Measurements from ENCODE around the gene RIPOR3. TPM values are rescaled to one million over a fixed set of nuclear protein-coding genes. Genes with fewer than 3 reads are reported as not detected.

The RIPOR3 gene, protein sequence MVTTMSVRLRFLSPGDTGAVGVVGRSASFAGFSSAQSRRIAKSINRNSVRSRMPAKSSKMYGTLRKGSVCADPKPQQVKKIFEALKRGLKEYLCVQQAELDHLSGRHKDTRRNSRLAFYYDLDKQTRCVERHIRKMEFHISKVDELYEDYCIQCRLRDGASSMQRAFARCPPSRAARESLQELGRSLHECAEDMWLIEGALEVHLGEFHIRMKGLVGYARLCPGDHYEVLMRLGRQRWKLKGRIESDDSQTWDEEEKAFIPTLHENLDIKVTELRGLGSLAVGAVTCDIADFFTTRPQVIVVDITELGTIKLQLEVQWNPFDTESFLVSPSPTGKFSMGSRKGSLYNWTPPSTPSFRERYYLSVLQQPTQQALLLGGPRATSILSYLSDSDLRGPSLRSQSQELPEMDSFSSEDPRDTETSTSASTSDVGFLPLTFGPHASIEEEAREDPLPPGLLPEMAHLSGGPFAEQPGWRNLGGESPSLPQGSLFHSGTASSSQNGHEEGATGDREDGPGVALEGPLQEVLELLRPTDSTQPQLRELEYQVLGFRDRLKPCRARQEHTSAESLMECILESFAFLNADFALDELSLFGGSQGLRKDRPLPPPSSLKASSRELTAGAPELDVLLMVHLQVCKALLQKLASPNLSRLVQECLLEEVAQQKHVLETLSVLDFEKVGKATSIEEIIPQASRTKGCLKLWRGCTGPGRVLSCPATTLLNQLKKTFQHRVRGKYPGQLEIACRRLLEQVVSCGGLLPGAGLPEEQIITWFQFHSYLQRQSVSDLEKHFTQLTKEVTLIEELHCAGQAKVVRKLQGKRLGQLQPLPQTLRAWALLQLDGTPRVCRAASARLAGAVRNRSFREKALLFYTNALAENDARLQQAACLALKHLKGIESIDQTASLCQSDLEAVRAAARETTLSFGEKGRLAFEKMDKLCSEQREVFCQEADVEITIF
- total RNA-seq (0.69 TPM), polyA plus RNA-seq (1 to 10 TPM; 1.1 to 1.9 (median 1.4) TPM)

DNA sequence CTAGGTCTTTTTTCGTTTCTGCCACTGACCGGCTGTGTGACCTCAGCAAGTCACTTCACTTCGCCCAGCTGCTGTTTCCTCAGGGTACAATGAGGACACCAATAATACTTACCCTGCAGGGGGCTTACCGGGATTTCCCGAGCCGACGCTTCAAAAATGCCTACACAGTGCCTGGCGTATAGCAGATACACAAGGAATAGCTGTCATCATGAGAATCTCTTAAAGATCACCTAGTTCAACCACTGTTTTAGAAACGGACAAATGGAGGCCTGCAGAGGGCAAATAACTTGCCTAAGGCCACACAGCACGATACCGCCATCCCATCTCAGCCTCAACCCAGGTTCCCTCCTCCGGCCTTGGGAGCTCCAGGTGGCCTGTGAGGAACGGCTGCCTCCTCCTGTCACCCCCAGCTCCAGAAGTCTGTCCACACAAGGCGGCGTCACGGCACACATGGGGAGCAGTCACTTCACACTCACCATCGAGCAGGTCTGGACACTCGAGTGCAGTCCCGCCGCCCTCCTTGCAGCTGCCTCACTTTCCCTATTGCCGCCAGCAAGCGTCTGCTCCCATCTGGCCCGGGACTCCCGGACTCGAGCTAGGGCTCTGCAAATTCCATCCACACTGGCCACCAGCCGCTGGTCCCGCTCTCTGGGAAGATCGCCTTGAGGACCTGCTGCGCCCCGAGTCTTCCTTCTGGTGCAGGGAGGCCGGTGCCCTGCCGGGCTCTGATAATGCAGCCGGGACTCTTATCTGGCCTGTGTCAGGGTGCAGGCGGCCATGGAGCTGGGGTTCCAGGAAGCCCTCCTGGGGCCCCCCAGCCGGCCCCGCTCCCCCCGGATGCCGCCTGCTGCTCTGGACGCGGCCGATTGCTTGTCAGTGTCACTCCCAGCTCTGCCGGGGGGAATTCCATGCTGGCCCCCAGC lies at the start of gene RIPOR3:
Gene RIPOR3, minus strand, starts transcription at position 893 of the 923 bp plus-strand sequence. Its CDS starts 414 bp downstream, at position 479.
- DNase-seq (no peak), ATAC-seq (ENCODE audit: low read depth in 2 of 2) (no peak)
- Mint-ChIP-seq H3K27me3 (peaks cover 51% of the 10 kb centered on the region), H3K27ac (no peak within 1 kb of the TSS), H3K4me1 (peaks cover 0 to 13% (median 4%) of the 10 kb centered on the region in 4 donors), H3K9me3 (peaks cover 0 to 3% (median 0%) of the 10 kb centered on the region in 7 donors), H3K4me3 (peak within 1 kb of the TSS in 3 of 4 donors; percentile 2 to 44 (median 7)), H3K36me3 (no peaks in the 10 kb centered on the region)
- peaks cover 15% of the 10 kb centered on the region for H3K27me3 ChIP-seq (ENCODE audit: control insufficient read depth, insufficient read depth, low read length)
- no peaks in the 10 kb centered on the region for H3K4me1 ChIP-seq (ENCODE audit: control insufficient read depth, insufficient read depth, low read length, poor library complexity, severe bottlenecking)
- no peaks in the 10 kb centered on the region for H3K9me3 ChIP-seq (ENCODE audit: control insufficient read depth in 2 of 2, low read length in 2 of 2)
- H3K36me3 ChIP-seq (ENCODE audit: control insufficient read depth, insufficient read depth, low read length) = no peaks in the 10 kb centered on the region
- H3K27ac ChIP-seq (ENCODE audit: insufficient read depth, low read length, poor library complexity, severe bottlenecking) = no peak within 1 kb of the TSS
- no peak within 1 kb of the TSS for H3K4me3 ChIP-seq (ENCODE audit: low read depth, low read length)

DNA sequence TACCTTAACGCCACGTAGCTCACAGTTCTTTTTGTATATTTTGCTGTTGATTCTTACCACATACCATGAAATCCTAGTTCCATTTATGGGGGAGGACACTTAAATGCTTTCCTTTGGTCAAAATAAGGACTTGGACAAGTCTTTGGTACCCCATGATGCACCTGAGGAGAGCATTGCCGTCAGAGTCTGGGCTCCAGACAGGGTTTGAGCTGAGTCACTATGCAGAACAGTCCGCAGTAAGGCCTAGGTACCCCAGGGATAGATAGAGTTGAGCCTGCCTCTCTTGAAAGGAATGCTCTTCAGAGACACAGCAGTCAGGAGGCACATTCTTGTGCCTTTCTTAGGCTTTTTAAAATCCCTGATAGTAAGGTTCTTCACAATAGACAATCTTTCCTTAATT lies 46.0 kb upstream of the RIPOR3 start:
- peaks cover 6% of the 10 kb centered on the region for H3K36me3 ChIP-seq (ENCODE audit: control insufficient read depth, insufficient read depth, low read length)
- H3K27me3 ChIP-seq (ENCODE audit: control insufficient read depth, insufficient read depth, low read length) = no peaks in the 10 kb centered on the region
- no peak overlapping the region for H3K4me3 ChIP-seq (ENCODE audit: low read depth, low read length)
- Mint-ChIP-seq H3K27me3 (peaks cover 1% of the 10 kb centered on the region), H3K36me3 (peaks cover 4% of the 10 kb centered on the region), H3K4me3 (peak overlapping the region in 1 of 4 donors; percentile 32), H3K9me3 (no peaks in the 10 kb centered on the region), H3K27ac (no peak overlapping the region), H3K4me1 (peaks cover 17 to 48% (median 42%) of the 10 kb centered on the region in 4 donors)
- no peaks in the 10 kb centered on the region for H3K9me3 ChIP-seq (ENCODE audit: control insufficient read depth in 2 of 2, low read length in 2 of 2)
- peaks cover 11% of the 10 kb centered on the region for H3K4me1 ChIP-seq (ENCODE audit: control insufficient read depth, insufficient read depth, low read length, poor library complexity, severe bottlenecking)
- DNase-seq (no peak), ATAC-seq (ENCODE audit: low read depth in 2 of 2) (no peak)
- no peak overlapping the region for H3K27ac ChIP-seq (ENCODE audit: insufficient read depth, low read length, poor library complexity, severe bottlenecking)

DNA sequence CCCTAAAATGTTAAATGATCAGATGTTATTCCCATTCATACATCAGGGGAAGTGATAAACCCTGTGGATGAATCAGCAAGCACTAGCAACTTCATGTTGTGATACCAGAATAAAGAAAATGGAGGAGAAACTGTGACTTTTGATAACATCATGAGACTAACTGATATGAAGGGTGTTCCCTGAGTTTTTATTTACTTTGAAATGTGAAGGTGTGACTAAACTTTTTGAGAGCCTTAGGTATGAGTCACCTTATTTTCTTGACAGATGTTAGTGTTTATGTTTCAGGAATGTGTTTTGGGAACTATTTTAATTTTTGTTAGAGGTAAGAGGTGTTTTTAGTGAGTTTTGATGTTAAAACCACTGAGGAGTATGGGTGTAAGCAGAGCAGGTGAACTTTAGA lies 44.5 kb upstream of the RIPOR3 start:
- no peak for ATAC-seq (ENCODE audit: low read depth in 2 of 2)
- no peak overlapping the region for H3K27ac ChIP-seq (ENCODE audit: insufficient read depth, low read length, poor library complexity, severe bottlenecking)
- DNase-seq = no peak
- peaks cover 6% of the 10 kb centered on the region for H3K36me3 ChIP-seq (ENCODE audit: control insufficient read depth, insufficient read depth, low read length)
- no peaks in the 10 kb centered on the region for H3K27me3 ChIP-seq (ENCODE audit: control insufficient read depth, insufficient read depth, low read length)
- H3K4me3 ChIP-seq (ENCODE audit: low read depth, low read length) = no peak overlapping the region
- Mint-ChIP-seq H3K4me1 (peaks cover 17 to 53% (median 43%) of the 10 kb centered on the region in 4 donors), H3K4me3 (no peak overlapping the region), H3K27me3 (peaks cover 5% of the 10 kb centered on the region), H3K9me3 (no peaks in the 10 kb centered on the region), H3K36me3 (no peaks in the 10 kb centered on the region), H3K27ac (no peak overlapping the region)
- no peaks in the 10 kb centered on the region for H3K9me3 ChIP-seq (ENCODE audit: control insufficient read depth in 2 of 2, low read length in 2 of 2)
- peaks cover 18% of the 10 kb centered on the region for H3K4me1 ChIP-seq (ENCODE audit: control insufficient read depth, insufficient read depth, low read length, poor library complexity, severe bottlenecking)

DNA sequence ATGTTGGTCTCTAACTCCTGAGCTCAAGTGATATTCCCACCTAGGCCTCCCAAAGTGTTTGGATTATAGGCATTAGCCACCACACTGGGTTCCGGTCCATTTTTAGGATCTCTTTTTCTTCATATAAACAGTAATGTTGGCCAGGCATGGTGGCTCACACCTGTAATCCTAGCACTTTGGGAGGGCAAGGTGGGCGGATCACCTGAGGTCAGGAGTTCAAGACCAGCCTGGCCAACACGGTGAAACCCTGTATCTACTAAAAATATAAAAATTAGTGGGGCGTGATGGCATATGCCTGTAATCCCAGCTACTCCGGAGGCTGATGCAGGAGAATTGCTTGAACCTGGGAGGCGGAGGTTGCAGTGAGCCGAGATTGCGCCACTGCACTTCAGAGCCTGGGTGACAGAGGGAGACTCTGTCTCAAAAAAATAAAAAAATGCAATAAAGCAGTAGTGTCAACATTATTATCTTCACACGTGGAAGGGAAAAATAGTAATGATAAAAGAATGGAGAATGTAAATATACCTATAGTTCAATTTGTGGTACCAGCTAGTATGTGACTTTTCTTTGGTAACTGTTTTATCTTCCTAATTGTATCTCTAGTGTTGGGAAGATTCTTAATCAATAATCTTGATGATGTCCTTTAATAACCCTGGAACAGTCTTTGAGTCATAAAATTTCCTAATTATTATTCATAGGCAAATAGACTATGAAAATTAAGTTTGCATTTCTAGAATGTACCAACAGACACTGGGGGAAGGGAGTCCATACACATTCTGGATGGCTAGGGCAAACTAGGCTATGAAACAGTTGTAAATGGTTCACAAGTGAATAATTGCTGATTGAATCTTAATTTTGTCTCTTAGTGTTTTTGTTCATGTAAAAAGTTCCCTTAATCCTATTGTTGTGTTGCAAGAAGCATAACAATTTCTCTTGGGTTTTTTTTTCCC lies 43.7 kb upstream of the RIPOR3 start:
- Mint-ChIP-seq H3K4me3 (peak overlapping the region in 1 of 4 donors; percentile 32), H3K4me1 (peaks cover 17 to 53% (median 42%) of the 10 kb centered on the region in 4 donors), H3K36me3 (no peaks in the 10 kb centered on the region)

DNA sequence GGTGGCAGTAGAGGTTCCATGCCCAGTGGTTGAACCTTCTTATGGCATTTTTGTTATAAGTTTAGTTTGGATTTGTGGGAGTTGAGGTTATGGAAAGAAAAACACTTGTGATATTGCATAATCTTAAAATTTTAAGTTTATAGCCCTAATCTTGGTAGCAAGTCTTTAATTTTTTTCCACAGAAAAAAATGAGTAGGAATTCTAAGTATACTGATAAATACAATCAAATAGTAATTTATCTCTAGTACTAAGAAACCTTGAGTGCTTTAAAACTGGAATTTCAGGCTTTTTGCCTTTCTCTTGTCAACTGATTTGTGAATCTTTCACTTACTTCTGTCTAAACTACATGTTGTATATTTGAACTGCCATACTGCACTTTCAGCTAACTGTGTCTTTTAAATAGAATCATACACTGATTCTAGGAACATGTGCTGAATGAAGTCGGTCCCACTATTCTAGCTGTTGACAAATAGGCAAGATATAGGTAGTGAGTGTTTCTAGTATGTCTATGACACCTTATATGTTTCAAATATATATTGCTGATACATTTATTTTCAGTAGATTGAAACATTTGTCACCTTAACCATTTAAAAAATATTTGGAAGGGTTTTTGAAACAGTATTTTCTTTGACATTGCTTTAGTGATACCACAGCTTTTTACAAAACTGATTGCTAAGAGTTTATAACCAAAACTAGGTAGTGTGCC lies 42.5 kb upstream of the RIPOR3 start:
- ATAC-seq (ENCODE audit: low read depth in 2 of 2) = no peak
- peaks cover 24% of the 10 kb centered on the region for H3K4me1 ChIP-seq (ENCODE audit: control insufficient read depth, insufficient read depth, low read length, poor library complexity, severe bottlenecking)
- Mint-ChIP-seq H3K4me1 (peaks cover 17 to 53% (median 37%) of the 10 kb centered on the region in 4 donors), H3K27me3 (peaks cover 5% of the 10 kb centered on the region), H3K9me3 (no peaks in the 10 kb centered on the region), H3K4me3 (peak overlapping the region; percentile 63 to 97 (median 87)), H3K27ac (no peak overlapping the region), H3K36me3 (no peaks in the 10 kb centered on the region)
- H3K9me3 ChIP-seq (ENCODE audit: control insufficient read depth in 2 of 2, low read length in 2 of 2) = no peaks in the 10 kb centered on the region
- no peak for DNase-seq
- H3K36me3 ChIP-seq (ENCODE audit: control insufficient read depth, insufficient read depth, low read length) = peaks cover 2% of the 10 kb centered on the region
- H3K27me3 ChIP-seq (ENCODE audit: control insufficient read depth, insufficient read depth, low read length) = no peaks in the 10 kb centered on the region
- peak overlapping the region; percentile 23 for H3K4me3 ChIP-seq (ENCODE audit: low read depth, low read length)
- H3K27ac ChIP-seq (ENCODE audit: insufficient read depth, low read length, poor library complexity, severe bottlenecking) = no peak overlapping the region

More for the DNA sequence above, 43.7 kb upstream of the RIPOR3 start:
- DNase-seq = no peak
- Histone ChIP-seq H3K27ac (ENCODE audit: insufficient read depth, low read length, poor library complexity, severe bottlenecking) (no peak overlapping the region), H3K27me3 (ENCODE audit: control insufficient read depth, insufficient read depth, low read length) (no peaks in the 10 kb centered on the region), H3K36me3 (ENCODE audit: control insufficient read depth, insufficient read depth, low read length) (peaks cover 6% of the 10 kb centered on the region), H3K4me3 (ENCODE audit: low read depth, low read length) (no peak overlapping the region), H3K4me1 (ENCODE audit: control insufficient read depth, insufficient read depth, low read length, poor library complexity, severe bottlenecking) (peaks cover 24% of the 10 kb centered on the region), H3K9me3 (ENCODE audit: control insufficient read depth in 2 of 2, low read length in 2 of 2) (no peaks in the 10 kb centered on the region)
- ATAC-seq (ENCODE audit: low read depth in 2 of 2) = no peak
- Mint-ChIP-seq H3K9me3 (no peaks in the 10 kb centered on the region), H3K27ac (peak overlapping the region in 1 of 3 donors; percentile 31), H3K27me3 (peaks cover 5% of the 10 kb centered on the region)

DNA sequence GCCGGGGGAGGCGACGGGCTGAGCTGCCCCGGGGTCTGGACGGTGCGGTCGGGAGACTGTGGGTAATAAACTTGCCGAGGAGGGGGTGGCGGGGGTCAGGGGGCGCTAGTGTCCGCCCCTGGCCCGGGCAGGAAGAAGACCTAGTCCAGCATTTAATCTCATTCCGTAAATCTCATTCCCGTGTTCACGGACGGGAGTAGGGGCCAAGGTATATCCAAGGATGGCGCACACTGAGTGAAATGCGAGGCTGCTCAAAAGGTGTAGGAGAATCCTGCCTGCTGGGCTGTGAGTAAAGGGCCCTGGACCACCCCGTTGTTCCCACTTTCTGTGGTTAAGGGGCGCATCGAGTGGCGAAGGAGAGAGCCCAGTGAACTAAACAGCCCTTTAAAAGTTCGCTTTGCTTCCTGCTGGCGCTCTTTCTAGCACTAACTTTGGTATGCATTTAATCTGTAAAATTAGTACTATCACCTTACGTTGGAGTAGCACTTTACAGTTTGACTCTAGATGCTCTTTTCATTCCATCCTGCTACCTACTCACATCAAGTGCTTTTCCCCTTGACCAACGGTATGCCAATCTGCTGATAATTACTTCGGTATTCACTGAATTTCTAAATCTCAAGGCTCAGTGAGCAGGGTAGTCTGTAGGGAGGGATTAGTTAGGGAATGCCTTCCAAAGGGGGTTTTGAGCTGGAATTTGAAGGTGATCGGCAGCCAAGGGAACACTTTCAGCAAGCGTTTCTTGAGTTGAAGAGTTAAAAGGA lies 40.8 kb upstream of the RIPOR3 start:
- Mint-ChIP-seq H3K4me1 (peaks cover 14 to 50% (median 34%) of the 10 kb centered on the region in 4 donors), H3K9me3 (no peaks in the 10 kb centered on the region), H3K27ac (peak overlapping the region; percentile 76 to 92 (median 82)), H3K4me3 (peak overlapping the region; percentile 91 to 98 (median 96)), H3K36me3 (no peaks in the 10 kb centered on the region), H3K27me3 (peaks cover 8% of the 10 kb centered on the region)
- Histone ChIP-seq H3K27me3 (ENCODE audit: control insufficient read depth, insufficient read depth, low read length) (no peaks in the 10 kb centered on the region), H3K4me3 (ENCODE audit: low read depth, low read length) (peak overlapping the region; percentile 69), H3K36me3 (ENCODE audit: control insufficient read depth, insufficient read depth, low read length) (no peaks in the 10 kb centered on the region), H3K4me1 (ENCODE audit: control insufficient read depth, insufficient read depth, low read length, poor library complexity, severe bottlenecking) (peaks cover 24% of the 10 kb centered on the region), H3K27ac (ENCODE audit: insufficient read depth, low read length, poor library complexity, severe bottlenecking) (peak overlapping the region; percentile 81), H3K9me3 (ENCODE audit: control insufficient read depth in 2 of 2, low read length in 2 of 2) (no peaks in the 10 kb centered on the region)
- ATAC-seq (ENCODE audit: low read depth in 2 of 2) = no peak
- peak in 1 of 3 donors; percentile 26 for DNase-seq
